Hematopoietic multipotent progenitor cell treated with erythropoietin and hydrocortisone succinate and interleukin-3 and kit ligand, for 4 days (in vitro differentiated cells): ENCODE measurements around the gene GNAQ.

Experiments
- DNase-seq: peaks from one replicate; pipeline ENCODE4 v3.0.0-alpha.2; 2015

Gene GNAQ

DNA sequence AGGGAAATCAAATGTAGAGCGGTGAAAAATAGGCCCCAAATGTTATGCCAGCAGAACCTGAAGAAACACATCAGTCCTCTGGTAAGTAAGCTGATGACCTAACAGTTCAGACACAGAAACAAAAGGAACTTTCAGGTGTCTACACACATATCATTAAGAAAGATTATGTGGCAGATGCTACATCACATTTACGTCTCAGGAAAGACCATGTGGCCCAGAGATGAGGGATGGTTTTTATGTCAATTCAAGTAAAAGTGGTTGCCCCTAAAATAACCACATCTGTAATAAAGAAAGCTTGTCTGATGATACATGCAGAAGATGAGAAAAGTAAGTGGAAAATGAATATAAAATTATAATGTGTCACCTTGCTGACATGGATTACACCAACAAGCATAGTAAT lies 31.4 kb downstream of the GNAQ start:
- no peak for DNase-seq

DNA sequence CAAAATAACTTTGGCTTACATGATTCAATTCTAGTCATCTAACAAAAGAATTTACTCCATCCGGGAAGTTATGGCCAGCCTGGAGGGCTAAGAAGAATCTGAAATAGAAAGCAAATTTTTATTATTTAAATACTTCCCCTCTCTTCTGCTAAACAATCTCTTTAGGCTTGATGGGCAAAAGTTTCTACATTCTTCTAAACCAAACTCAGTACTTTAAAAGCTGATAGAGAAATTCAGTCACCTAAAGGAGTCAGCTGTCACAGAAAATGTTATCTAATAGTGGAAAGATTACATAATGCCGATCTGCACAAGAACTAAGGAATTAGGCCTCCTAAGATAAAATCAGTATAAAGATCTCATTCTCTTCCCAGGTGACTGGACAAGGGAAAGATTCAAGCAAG lies 32.4 kb downstream of the GNAQ start:
- DNase-seq: peak; percentile 37

DNA sequence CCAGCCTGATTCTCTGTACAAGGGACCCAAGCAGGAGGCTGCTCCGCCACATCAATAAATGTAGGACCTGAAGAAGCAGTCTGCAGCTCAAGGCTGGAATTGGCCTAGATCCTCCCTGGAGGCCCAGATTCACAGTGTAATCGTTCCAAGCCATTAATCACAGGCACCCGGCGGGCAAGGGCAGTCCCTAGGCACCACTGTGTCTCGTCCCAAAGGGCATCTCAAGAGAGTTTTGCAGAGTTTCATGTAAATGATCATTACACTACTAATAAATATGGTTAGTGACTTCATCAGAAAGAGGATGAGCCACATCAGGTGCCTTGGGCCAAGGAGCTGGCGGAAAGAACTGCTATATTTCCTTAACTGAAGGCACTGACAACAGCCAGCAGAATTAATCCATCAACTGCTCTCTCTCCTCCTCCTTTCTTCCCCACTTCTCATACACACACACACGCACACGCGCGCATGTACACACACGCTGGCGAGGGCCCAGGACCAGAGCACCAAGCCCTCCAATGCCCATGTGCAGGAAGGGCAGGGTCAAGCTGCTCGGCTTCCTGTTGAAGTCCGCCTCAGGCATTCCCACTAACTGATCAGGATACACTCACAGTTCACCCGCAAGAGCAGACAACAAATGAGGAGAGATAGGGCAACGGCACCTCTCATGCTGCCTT lies 33.9 kb downstream of the GNAQ start:
- DNase-seq: peak; percentile 86

DNA sequence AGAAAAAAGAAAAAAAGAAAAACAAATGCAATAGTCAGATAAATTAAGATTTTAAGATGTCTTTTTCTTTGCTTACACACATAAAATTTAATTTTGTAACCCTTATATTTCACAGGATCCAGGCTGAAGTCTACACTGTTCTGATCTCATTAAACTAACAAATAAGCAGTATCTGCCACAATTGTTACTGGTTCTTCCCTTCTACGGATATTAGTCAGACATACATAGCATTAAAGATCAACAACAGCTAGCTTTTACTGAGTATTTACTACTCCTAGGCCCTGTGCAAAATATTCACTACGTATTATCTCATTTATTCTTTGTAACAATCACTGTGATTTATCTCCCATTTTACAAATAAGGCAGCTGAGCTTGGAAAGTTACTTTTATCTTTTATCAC lies 34.9 kb downstream of the GNAQ start:
- DNase-seq: no peak

DNA sequence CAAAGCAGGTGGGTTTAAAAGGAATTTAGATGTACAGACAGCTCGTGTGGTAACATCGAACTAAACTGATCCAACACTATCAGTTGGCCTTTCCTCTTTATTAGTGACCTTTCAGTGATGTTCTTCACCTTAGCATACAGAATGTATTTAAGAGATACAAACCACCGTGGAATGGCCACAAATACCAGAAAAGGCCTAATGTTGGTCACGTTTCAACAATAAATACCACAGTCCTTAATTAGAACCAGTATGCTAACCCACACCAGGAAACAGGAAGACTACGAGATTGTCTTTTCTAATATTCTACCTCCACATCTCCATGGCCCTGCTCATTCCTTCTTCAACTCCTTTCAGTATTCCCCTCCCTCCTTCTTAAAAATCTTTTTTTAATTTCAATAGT lies 40.4 kb downstream of the GNAQ start:
- DNase-seq: no peak

DNA sequence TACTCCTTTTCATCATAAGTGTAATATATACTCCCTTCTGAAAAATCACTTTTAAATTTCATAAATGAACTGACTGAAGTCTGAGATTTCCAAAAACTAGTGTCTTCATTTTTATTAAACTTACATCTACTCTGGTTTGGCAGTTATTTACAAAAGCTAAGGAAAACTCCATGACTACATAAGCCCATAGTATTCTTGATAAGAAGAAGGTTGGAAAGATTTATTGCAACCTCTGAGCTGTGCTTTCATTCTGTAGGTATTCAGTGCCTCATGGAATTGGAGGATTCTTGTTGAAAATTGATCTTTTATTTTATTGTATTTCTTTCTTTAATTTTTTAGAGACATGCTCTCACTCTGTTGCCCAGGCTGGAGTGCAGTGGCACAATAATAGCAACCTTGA lies 41.7 kb downstream of the GNAQ start:
- DNase-seq: no peak

DNA sequence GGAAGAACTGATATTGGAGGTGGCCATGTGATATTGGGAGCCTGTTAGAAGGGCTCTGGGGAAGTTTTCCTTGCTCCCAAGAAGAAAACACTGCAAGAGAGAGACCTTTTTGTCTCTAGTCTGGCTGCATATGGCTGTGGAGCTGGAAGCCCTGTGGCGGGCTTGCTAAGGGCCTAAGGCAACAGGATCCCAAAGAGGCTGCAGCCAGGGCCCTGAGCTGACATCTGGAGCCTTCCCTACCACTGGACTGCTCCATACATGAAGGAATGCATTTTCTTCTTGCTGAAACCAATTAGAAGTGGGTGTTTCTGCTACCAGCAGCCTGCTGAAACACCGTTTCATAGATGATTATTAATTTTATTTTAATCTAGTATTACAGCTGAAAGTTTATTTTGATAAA lies 42.2 kb downstream of the GNAQ start:
- no peak for DNase-seq

DNA sequence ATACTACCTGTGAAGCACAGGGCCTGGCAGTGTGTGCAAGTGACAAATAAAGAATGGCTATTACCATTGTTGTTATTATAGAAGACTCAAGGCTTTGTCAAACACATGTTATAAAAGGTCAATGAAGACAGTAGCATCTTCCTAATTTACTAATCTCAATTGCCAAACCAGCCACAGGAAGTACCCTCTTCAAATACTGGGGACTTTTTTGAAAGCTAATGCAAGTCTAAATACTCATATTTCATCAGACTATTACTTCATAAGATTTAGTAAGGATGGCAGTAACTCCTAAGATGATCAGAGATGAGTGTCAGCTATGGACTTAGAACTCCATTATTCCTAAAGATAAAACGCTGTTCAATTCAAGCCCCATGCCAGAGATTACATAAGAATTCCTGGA lies 43.0 kb downstream of the GNAQ start:
- peak; percentile 47 for DNase-seq

DNA sequence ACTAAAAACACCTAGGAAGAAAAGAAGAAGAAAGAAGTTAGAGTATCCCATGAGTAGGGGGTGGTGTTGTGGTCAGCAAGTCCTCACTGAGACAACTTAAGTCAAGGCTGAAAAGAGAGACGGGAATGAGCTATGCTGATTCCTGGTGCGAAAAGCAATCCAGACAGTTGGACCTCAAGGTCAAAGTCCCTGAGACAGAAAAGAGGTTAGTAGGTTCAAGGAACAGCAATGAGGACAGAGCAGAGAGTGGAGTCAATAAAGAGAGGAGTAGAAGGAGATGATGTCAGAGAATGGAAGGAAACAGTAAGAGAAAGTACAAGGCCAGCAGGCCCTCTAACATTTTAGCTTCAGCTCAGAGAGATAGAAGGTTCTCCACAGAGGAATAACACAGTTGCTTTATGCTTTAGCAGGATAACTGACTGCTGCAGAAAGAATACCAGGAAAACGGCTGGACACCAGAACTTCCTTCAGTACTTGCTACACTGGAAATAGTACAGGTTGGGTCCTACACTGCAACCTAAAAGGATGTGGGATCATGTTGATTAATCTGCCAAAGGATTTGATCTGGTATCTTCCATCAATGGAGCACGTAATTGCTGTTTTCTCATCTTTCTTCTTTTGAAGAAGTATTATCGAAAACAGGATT lies 43.6 kb downstream of the GNAQ start:
- no peak for DNase-seq

DNA sequence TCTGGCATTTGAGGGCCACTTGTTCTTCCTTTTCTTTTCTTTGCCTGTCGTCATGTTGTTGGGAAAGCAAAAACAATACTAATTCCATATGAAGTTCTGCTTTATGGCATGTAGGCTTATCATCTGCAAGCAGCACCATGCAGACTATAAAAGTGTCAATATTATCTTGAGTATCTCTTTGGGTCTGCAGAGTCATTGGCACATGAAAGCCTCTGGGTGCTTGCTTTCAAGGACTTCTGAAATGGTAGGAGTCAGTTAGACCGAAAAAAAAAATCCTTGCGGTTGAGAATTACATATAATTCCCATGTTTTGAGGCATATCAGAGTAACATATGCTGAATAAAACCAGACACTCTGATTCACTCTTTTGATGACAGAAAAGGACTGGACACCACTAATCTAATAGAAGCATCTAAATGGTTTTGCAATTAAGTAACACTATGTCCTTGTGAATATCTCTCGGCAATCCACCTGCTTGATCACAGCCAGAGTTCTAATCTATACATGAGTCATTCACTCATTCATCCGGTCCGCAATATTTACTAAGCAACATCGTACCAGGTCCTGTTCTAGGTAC lies 44.4 kb downstream of the GNAQ start:
- DNase-seq: peak; percentile 93

DNA sequence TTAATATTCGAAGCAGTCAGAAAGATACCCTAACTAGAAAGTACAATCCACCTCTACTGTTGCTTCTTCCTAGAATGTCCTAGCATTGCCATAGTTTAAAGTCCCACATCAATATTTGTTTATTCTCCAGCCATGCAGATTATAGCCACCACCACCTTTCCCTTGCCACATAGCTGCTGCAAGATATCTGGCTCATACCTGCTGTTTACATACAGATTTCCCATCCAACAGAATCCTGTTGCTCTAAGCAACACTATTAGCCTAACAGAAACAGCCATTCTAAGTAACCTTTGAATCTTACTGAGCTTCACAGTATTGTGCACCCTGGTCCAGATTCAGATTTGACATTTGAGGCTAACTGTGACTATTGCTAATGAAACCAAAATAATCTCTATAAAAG lies 45.6 kb downstream of the GNAQ start:
- DNase-seq: no peak

DNA sequence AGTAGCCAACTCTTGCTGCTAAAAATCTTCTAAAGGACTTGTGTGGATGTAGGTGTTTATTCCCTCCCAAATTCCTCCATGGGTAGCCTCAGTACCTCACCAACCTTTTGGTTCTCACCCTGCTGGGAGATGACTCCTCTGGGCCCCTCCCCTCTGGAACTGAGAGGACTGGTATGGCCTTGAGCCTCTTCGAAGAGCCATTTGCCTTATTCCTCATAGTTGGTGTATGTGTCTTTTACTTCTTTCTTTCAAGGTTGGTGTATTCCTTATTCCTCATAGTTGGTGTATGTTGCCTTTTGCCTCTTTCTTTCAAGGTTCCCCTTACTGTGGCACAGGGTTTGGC lies 48.3 kb downstream of the GNAQ start:
- DNase-seq: no peak

DNA sequence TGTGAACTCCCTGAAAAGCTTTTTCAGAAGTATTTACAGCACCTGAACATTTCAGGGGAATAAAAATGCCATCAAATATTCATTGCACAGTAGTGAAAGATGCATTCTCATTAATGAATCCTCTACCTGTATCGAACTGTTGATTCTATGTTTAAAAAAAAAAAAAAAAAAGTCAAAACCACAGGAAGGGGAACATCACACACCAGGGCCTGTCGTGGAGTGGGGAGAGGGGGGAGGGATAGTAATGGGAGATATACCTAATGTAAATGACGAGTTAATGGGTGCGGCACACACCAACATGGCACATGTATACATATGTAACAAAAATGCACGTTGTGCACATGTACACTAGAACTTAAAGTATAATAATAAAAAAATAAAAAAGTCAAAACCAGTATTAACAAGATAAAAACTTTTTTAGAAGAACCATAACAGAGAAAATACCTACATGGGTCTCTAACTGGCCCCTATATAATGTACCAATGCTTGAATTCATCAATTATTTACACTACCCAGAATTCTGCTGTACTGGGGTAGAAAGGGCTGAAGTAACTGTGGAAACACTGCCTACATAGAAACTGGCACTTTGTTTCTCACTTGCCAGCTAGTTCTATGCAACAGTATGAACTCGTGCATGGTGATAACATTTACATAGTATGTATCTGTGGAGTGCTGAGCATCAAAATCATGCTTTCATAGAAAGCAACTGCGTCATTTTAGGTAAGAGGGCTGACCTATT lies 48.9 kb downstream of the GNAQ start:
- no peak for DNase-seq

DNA sequence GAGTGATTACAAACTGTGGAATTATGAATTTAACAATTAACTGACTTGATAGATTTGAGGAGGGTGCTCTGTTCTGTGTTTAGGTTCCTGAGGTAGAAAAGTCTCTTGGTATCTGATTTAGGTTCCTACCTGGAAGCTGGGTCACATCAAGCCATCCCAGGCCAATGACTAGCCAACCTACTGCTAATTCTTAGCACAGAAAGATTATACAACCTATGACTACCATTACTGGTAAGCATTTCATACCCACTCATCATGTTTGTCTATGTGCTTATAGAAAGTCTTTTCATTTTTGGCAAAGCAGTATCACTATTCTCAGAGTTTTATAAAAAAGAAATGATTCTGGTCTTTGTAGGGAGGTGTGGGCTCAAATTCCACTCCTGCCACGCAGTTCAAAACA lies 49.7 kb downstream of the GNAQ start:
- no peak for DNase-seq

DNA sequence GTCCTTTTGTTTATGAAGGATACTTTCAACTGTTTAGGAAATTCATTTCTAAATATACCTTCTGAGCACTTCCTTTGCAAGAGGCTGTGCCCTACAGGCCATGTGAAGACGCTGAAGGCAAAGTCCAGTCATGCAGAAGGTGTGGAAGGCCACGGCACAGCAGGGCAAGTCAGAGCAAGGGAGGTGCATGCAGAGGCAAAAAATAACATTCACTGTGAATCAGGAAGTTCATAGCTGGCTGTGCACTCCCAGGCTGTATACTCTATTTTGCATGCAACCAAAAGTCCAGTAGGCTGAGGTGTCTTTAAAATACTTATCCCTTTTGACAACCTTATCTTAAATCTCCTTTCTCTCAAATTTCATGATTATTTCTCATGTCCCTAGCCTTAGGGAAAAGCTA lies 50.3 kb downstream of the GNAQ start:
- DNase-seq: peak; percentile 70

DNA sequence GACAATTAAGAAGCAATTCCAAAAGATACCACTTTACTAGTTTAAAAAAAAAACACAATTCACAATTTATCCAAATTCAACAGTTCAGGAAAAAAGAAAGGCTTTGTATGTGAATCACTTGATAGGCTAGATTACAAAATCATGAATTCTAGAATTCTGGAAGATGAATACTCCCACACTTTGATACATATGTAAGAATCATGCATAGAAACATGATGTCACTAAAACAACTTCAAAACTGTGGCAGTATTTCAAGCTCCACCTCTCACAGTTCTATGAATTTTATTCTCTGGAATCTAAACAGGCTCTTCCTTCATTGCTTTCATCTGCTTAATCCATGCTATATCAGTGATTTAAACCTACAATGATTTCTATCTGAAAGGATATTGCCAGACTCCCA lies 51.0 kb downstream of the GNAQ start:
- no peak for DNase-seq

DNA sequence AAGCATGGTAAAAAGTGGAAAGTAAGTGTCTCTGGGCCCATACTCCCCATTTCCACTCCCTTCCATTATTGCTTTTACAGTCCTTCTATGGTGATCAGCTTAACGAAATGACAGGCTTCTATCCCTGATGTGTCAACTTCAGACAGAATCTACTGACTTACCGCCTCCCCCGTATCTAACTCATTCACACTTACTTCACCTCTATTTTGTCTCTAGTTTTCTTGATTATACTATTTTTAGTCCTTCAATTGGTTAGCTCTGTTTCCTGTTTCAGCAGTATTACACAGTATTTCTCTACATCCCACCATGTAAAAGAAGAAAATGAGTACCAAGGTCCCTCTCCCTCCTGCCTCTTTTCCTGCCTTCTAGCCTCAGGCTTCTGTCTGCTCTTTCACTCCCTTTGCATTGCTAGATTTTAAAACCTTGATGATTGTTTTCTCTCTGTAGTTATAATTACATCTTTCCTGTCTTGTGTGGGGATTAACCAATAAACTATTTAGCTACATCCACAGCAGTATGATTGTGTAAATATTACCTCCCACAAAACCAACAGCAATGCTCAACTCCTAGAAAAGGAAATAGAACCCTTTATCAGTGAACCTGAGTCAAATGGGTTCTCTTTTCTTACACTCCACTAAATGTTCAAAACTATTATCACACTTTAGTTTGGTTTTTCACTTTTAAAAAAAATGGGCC lies 53.4 kb downstream of the GNAQ start:
- peak; percentile 53 for DNase-seq

DNA sequence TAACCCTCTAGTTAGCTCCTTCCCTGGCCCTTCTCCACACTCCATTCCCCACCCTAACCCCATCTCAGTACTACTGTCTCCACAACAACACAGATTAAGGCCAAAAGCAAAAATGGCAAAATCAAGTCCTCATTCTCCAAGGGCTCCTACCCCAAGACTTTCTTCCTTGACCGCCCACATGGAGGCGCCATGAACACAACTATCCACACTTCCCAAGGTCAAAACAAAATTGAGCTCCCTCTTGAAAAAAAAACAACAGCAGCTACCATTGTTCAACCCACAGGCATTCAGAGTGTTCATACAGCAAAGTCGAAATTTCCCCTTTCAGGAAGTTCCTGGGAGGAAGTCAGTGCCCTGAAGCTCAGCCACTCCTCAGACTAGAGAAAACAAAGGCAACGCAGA lies 54.4 kb downstream of the GNAQ start:
- peak; percentile 89 for DNase-seq

DNA sequence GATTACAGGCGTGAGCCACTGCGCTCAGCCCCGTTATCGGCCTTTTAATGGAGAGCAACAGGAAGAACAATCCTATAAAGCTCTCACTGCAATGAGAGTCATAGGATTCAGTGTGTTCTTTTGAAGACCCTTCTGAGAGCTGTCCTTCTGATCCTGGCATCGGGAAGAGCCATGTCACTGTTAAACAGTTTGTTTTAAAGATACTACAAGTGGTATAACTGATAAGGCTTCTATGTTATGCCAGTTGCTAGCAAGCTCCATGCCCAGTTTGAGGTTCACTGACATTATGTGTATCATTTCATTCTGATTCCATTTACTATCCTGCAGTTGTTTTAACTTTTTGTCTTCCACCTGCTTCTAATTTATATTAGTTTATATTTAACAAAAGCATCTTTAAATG lies 55.8 kb downstream of the GNAQ start:
- peak; percentile 79 for DNase-seq

DNA sequence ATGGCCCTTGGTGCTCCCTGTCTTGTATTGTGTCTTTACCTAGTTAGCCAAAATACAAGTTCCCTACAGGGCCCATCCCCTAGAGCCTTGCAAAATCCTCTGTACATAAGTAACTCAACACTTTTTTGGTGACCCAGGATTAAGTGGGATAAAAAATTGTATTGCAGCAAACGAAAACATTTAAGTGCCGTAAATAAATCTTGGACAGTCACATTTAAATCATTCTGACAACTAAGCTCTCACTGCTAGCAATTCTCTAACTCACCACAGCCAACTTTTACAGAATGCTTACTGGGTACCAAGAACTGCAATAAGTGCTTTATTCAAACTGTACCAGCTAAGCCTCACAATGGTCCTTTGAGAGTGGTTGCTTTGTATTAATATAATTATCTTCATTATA lies 56.6 kb downstream of the GNAQ start:
- peak; percentile 45 for DNase-seq

DNA sequence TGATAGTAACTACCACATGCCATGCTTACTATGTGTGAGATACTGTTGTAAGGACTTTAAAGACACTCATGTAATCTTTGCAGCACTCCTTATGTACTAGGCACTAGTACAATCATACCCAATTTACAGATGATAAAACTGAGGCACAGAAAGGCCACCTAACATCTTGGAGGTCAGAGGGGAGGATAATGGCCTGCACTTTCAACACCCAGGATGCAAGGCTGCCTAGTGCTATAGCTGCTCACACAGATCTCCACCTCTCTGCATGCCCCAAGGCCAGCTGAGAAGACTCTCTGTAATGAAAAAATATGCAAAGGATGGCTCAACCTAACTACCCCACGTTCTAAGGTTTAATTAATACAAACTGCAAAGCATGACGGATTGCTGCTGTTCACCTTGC lies 57.2 kb downstream of the GNAQ start:
- DNase-seq: no peak

DNA sequence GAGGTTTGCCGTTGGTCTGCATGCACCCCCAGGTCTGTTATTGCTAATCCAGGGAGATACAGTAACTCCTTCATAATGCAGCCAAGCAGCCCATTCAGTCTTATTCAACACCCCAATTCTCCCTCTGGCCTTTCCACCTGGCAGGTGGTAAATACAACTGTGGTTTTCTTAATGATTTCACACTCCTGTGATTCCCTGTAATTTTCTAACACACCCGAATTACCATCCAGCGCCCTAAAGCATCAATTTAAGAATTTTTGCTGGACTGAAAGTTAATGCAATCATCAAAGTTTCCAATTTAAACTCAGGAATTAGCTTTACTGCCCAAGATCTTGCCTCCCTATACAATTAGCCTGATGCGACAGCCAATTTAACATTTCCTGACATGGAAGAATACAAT lies 62.5 kb downstream of the GNAQ start:
- no peak for DNase-seq

DNA sequence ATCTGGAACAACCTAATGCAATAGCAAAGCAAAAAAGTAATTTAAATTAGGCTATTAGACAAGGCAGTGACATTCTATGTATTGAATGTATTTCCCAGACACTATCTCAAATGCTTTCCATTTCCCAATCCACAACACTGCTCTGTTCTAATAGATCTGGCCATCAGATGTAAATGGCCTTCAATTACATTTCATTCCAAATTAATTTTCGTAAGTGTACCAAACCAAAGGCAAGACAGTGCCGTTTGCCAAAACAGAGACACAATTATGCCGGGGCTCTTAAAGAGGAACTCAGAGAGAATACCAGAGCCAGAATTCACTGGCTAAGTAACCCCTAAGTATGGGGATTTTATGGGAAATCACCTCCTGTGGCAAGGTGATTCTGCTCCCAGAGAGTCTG lies 63.1 kb downstream of the GNAQ start:
- DNase-seq: no peak

DNA sequence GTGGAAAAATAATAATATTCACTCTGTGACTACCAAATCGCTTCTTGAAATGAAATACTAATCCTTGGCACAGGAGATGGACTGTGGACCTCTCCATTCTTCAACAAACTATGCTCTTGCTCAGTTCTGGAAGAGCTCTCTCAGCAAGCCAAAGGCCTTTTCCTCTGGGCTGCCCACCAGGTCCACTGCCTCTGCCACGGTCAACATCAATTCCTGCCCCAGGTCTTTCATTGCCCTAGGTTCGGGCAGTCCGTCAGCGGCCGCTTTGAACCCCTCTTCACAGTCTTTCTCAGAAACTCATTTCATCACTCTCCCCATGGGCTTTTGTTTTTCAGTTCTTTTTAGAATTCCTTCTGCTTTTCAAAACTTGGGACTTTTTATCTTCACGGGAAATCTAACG lies 64.9 kb downstream of the GNAQ start:
- DNase-seq: no peak
